ENCODE data around the gene GREM1.

- TF ChIP-seq POLR2A (IDR thresholded peaks at IDR 0.05; ENCODE audit: low read depth, low read length) (no peak), POLR2AphosphoS5 (IDR thresholded peaks at IDR 0.05; ENCODE audit: low read depth, low read length) (no peak)
These were observed 11.1 kb upstream of the GREM1 start for GRCh38 chr15:32706704-32707103.
